Ishikawa (cell line): ENCODE data around the gene TIPRL.

Source experiments
- CEBPB ChIP-seq: IDR thresholded peaks from 2 replicates; pipeline ENCODE4 v1.6.1; 2012
- CREB1 ChIP-seq: IDR thresholded peaks from 2 replicates; pipeline ENCODE4 v1.6.1; 2012; ENCODE audit warnings: low read depth
- YY1 ChIP-seq: IDR thresholded peaks from 2 replicates; pipeline ENCODE4 v1.6.1; 2012; ENCODE audit warnings: low read depth
- TF ChIP-seq, protein P1 (sequence below): IDR thresholded peaks from 2 replicates; pipeline ENCODE4 v1.6.1; 2012

DNA sequence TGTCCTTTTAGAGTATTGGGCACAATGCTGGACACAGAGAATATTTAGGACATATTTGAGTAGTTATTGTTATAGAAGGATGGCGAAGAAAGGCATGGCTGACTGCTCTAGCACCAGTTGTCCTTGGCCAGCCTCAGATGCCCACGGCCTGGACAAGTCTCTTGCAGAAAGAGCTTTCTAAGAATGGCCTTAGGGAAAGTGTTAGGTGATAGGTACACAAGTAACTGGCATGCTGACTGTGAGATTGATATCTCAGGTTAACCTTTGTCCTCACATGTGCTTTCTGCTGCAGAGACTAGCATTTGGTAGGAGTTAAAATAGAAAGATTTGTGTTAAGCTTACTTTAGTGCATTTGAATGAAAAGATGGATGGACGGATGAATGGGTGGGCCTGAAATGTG, 57.2 kb downstream of the TIPRL start:
- TF ChIP-seq YY1 (no peak), CEBPB (no peak), CREB1 (no peak)
- TF ChIP-seq, protein P1, sequence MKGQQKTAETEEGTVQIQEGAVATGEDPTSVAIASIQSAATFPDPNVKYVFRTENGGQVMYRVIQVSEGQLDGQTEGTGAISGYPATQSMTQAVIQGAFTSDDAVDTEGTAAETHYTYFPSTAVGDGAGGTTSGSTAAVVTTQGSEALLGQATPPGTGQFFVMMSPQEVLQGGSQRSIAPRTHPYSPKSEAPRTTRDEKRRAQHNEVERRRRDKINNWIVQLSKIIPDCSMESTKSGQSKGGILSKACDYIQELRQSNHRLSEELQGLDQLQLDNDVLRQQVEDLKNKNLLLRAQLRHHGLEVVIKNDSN = no peak
